PC-3 (cell line): ENCODE measurements around the gene CTDNEP1. TPM values are rescaled to one million over a fixed set of nuclear protein-coding genes. Genes with fewer than 3 reads are reported as not detected.
A peak's percentile ranks its signal among the peaks of the same experiment; 100 is the strongest.

Source experiments
- ATAC-seq: fragments of 200-7000 bp; cut with Tn5 transposase; 2 replicates; pipeline ENCODE4 v1.9.1; 2020; ENCODE audit warnings: mild to moderate bottlenecking, moderate library complexity
- BruUV-seq: library from RNA; stranded (reverse); fragments of 400-500 nt; replicated peaks from 2 replicates; lab custom pipeline; 2021; lab: Mats Ljungman, UMichigan
- CTCF ChIA-PET: fragments of 300-600 bp; sonication (Branson Sonifier 250); formaldehyde crosslinking; loops from one replicate; lab custom pipeline; 2022; ENCODE audit warnings: antibody characterized with exemption; lab: Charles Lee
- POLR2A ChIA-PET: fragments of 300-600 bp; sonication (Branson Sonifier 250); formaldehyde crosslinking; loops from one replicate; lab custom pipeline; 2022; ENCODE audit warnings: antibody characterized with exemption; ENCODE audit not compliant: unreplicated experiment; lab: Charles Lee
- DNase-seq: peaks from one replicate; pipeline ENCODE4 v3.0.0-alpha.2; 2015
- H2AFZ ChIP-seq: fragments of 300-600 bp; sonication (generic); 2 replicates; pipeline ENCODE4 v1.6.0; 2016; ENCODE audit warnings: antibody characterized with exemption, low read length
- H3F3A ChIP-seq: fragments of 300-600 bp; sonication (generic); one replicate; pipeline ENCODE4 v1.6.0; 2017; ENCODE audit warnings: antibody characterized with exemption, low read length, control low read depth, mild to moderate bottlenecking; ENCODE audit not compliant: unreplicated experiment
- H3K27ac ChIP-seq: fragments of 300-600 bp; sonication (generic); 2 replicates; pipeline ENCODE4 v1.5.1; 2016; ENCODE audit warnings: mild to moderate bottlenecking, low read length
- H3K27me3 ChIP-seq: fragments of 300-600 bp; sonication (generic); 2 replicates; pipeline ENCODE4 v1.6.1; 2016; ENCODE audit warnings: low read length, mixed read lengths
- H3K36me3 ChIP-seq: fragments of 300-600 bp; sonication (generic); 2 replicates; pipeline ENCODE4 v1.6.1; 2016; ENCODE audit warnings: low read depth, mixed run types, low read length, mixed read lengths
- H3K4me1 ChIP-seq: fragments of 300-600 bp; sonication (generic); 2 replicates; pipeline ENCODE4 v1.5.1; 2016; ENCODE audit warnings: low read length; ENCODE audit not compliant: insufficient read depth
- H3K4me2 ChIP-seq: fragments of 300-600 bp; sonication (generic); 2 replicates; pipeline ENCODE4 v1.6.0; 2016; ENCODE audit warnings: low read length
- H3K4me3 ChIP-seq: fragments of 300-600 bp; sonication (generic); 2 replicates; pipeline ENCODE4 v1.5.1; 2016; ENCODE audit warnings: mild to moderate bottlenecking, low read length, mixed read lengths
- H3K79me2 ChIP-seq: fragments of 300-600 bp; sonication (generic); 2 replicates; pipeline ENCODE4 v1.6.1; 2017; ENCODE audit warnings: low read length, mixed read lengths
- H3K9ac ChIP-seq: fragments of 300-600 bp; sonication (generic); 2 replicates; pipeline ENCODE4 v1.6.0; 2016; ENCODE audit warnings: mild to moderate bottlenecking, low read length
- H3K9me2 ChIP-seq: fragments of 300-600 bp; sonication (generic); replicated peaks from 2 replicates; pipeline ENCODE4 v1.6.1; 2016; ENCODE audit warnings: mixed run types, low read length, mixed read lengths
- H3K9me3 ChIP-seq: fragments of 300-600 bp; sonication (generic); 2 replicates; pipeline ENCODE4 v1.6.1; 2016; ENCODE audit warnings: low read length, mixed read lengths
- H4K20me1 ChIP-seq: fragments of 300-600 bp; sonication (generic); 2 replicates; pipeline ENCODE4 v1.6.1; 2016; ENCODE audit warnings: low read length, mixed read lengths
- CTCF ChIP-seq: fragments of 300-600 bp; sonication (generic); conservative IDR thresholded peaks from 2 replicates; pipeline ENCODE4 v1.5.1; 2017; ENCODE audit warnings: antibody characterized with exemption, low read depth, mild to moderate bottlenecking, low read length
- EZH2 ChIP-seq: fragments of 300-600 bp; sonication (generic); IDR thresholded peaks from one replicate; pipeline ENCODE4 v1.6.1; 2017; ENCODE audit warnings: antibody characterized with exemption, mild to moderate bottlenecking, low read length; ENCODE audit not compliant: unreplicated experiment
- EZH2phosphoT487 ChIP-seq: fragments of 300-600 bp; sonication (generic); IDR thresholded peaks from 2 replicates; pipeline ENCODE4 v1.6.1; 2018; ENCODE audit warnings: mild to moderate bottlenecking, antibody characterized with exemption, low read length, borderline replicate concordance
- intact Hi-C: fragments of 100-400 bp; cut with micrococcal nuclease; formaldehyde crosslinking; loops from 2 replicates; pipeline ENCODE4 v1.9.0; 2023
- total RNA-seq: library from RNA; depleted of rRNA; stranded (reverse); fragments of >200 nt; gene quantifications from 2 replicates; pipeline ENCODE4 v1.2.3, GENCODE V29; 2014

The CTDNEP1 gene
- total RNA-seq, 1 experiment from 2014 or later = 52.4 TPM

GRCh38 chr17:7281074-7281952 is 29.8 kb upstream of the CTDNEP1 start, which contains the start of gene SLC2A4:
SLC2A4 (plus strand) TSS chr17:7281718; CDS start chr17:7281935, 217 bp downstream.
- H3K9me2 ChIP-seq = no peaks in the 10 kb centered on the region
- no peaks in the 10 kb centered on the region for H3K79me2 ChIP-seq
- BruUV-seq = no TSS peak
- H3K27ac ChIP-seq = peak within 1 kb of the TSS; percentile 50
- peak; percentile 95 for DNase-seq
- no peaks in the 10 kb centered on the region for H3K9me3 ChIP-seq
- ChIA-PET CTCF (interaction anchor here (0.6 to 1.8 kb wide), 5 partner anchors 15 to 48 kb away, joined by 3 to 14 read pairs (median 4); no protein-coding TSS in a partner anchor), POLR2A (interaction anchor here (0.5 kb wide), 1 partner anchor 17 kb away, joined by 5 read pairs; no protein-coding TSS in a partner anchor)
- peak within 1 kb of the TSS; percentile 89 for H2AFZ ChIP-seq
- peak; percentile 70 for ATAC-seq
- peaks cover 10% of the 10 kb centered on the region for H3K4me1 ChIP-seq
- no peaks in the 10 kb centered on the region for H4K20me1 ChIP-seq
- no peak for TF ChIP-seq CTCF
- no peak for TF ChIP-seq EZH2
- no peak for TF ChIP-seq EZH2phosphoT487
- no peaks in the 10 kb centered on the region for H3F3A ChIP-seq
- peak within 1 kb of the TSS; percentile 100 for H3K4me2 ChIP-seq
- no peaks in the 10 kb centered on the region for H3K27me3 ChIP-seq
- intact Hi-C loops = loop anchor here (1.0 to 2.0 kb wide), 3 partner anchors 15 to 29 kb away; partner anchors contain the start of gene ELP5
- H3K4me3 ChIP-seq = peak within 1 kb of the TSS; percentile 71
- no peaks in the 10 kb centered on the region for H3K36me3 ChIP-seq
- H3K9ac ChIP-seq = peak within 1 kb of the TSS; percentile 64

- DNase-seq (peak; percentile 78), ATAC-seq (peak; percentile 76)
- no peaks in the 10 kb centered on the region for H3F3A ChIP-seq
- peak overlapping the region; percentile 64 for H3K9ac ChIP-seq
- H3K79me2 ChIP-seq = no peaks in the 10 kb centered on the region
- POLR2A ChIA-PET = interaction anchor here (0.5 to 0.6 kb wide), 2 partner anchors 16 to 205 kb away, joined by 4 to 5 read pairs; no protein-coding TSS in a partner anchor
- H3K27me3 ChIP-seq = no peaks in the 10 kb centered on the region
- TF ChIP-seq EZH2 = no peak
- no peak for TF ChIP-seq EZH2phosphoT487
- peak; percentile 80 for TF ChIP-seq CTCF
- H3K36me3 ChIP-seq = no peaks in the 10 kb centered on the region
- peak overlapping the region; percentile 50 for H3K27ac ChIP-seq
- peak overlapping the region; percentile 100 for H3K4me2 ChIP-seq
- H3K4me3 ChIP-seq = peak overlapping the region; percentile 71
- no peaks in the 10 kb centered on the region for H3K9me3 ChIP-seq
- H3K4me1 ChIP-seq = peaks cover 10% of the 10 kb centered on the region
- intact Hi-C loops = loop anchor here (1.0 to 2.0 kb wide), 4 partner anchors 16 to 65 kb away; partner anchors contain the start of gene ELP5
- no TSS peak for BruUV-seq
- CTCF ChIA-PET = interaction anchor here (0.6 to 1.8 kb wide), 3 partner anchors 16 to 49 kb away, joined by 3 to 14 read pairs (median 4); no protein-coding TSS in a partner anchor
- no peaks in the 10 kb centered on the region for H4K20me1 ChIP-seq
- peak overlapping the region; percentile 89 for H2AFZ ChIP-seq
- no peaks in the 10 kb centered on the region for H3K9me2 ChIP-seq
These were observed 29.1 kb upstream of the CTDNEP1 start for GRCh38 chr17:7280519-7281073.
